Measurements from ENCODE around the gene SLC35G3.

GRCh38 chr17:35175638-35176415, 18.4 kb downstream of the SLC35G3 start:
- TF ChIP-seq EZH2 (IDR thresholded peaks at IDR 0.05; ENCODE audit: low read depth) (no peak), CTCF (conservative IDR thresholded peaks at IDR 0.05) (no peak)

All from PC-9 (cell line).